Frontal cortex (tissue), 4 donors: Measurements from ENCODE around the gene SMARCB1. TPM values are rescaled to one million over a fixed set of nuclear protein-coding genes. Genes with fewer than 3 reads are reported as not detected.

Experiments
- DNase-seq, 2 donors: peaks; one replicate each; pipeline ENCODE4 v3.0.0; 2012; ENCODE audit warnings: low spot score in 2 of 2
- FAIRE-seq: peaks from 2 replicates; lab custom pipeline; 2012; peaks lifted over from hg19 to GRCh38; lab: Jason Lieb, UNC
- total RNA-seq: library from RNA; depleted of rRNA; stranded (reverse); fragments of >200 nt; gene quantifications from one replicate; pipeline ENCODE4 v1.2.3, GENCODE V29; 2014
- donor health status: control.
- donor health status: control.
- donor health status: control.

The SMARCB1 gene
- total RNA-seq, 1 donor from 2014 or later: 25.7 TPM

GRCh38 chr22:23777776-23778576 is 8.8 kb upstream of the SMARCB1 start:
- FAIRE-seq (no peak), DNase-seq (peak in 1 of 2 donors; percentile 17)

- FAIRE-seq: no peak
- no peak for DNase-seq
Observed at GRCh38 chr22:23778577-23778900, 8.2 kb upstream of the SMARCB1 start.

DNA sequence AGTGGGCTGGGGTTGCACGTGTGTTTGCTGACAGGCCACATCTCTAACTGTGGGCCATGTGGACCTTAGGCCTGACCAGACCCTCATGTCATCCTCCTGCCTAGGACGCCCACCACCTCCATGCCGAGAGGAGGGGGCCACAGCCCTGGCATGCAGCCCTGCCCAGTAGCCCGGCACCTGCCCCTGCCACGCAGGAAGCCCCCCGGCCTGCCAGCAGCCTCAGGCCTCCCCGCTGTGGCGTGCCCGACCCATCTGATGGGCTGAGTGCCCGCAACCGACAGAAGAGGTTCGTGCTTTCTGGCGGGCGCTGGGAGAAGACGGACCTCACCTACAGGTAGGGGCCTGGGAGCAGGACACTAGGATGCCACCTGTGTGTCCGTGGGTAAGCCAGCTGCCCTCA is 7.7 kb upstream of the SMARCB1 start:
- DNase-seq (no peak), FAIRE-seq (no peak)

GRCh38 chr22:23779731-23780130 is 7.0 kb upstream of the SMARCB1 start:
- no peak for FAIRE-seq
- no peak for DNase-seq

- DNase-seq: no peak
- no peak for FAIRE-seq
Observed at GRCh38 chr22:23780146-23780748, 6.5 kb upstream of the SMARCB1 start.

- DNase-seq: peak; percentile 69 to 81
- FAIRE-seq: no peak
Observed at GRCh38 chr22:23781065-23781464, 5.7 kb upstream of the SMARCB1 start.

- no peak for FAIRE-seq
Observed at GRCh38 chr22:23781511-23782183, 5.1 kb upstream of the SMARCB1 start.

GRCh38 chr22:23782252-23782651 is 4.5 kb upstream of the SMARCB1 start:
- FAIRE-seq (no peak), DNase-seq (no peak)

More at GRCh38 chr22:23781511-23782183, 5.1 kb upstream of the SMARCB1 start:
- no peak for DNase-seq

DNA sequence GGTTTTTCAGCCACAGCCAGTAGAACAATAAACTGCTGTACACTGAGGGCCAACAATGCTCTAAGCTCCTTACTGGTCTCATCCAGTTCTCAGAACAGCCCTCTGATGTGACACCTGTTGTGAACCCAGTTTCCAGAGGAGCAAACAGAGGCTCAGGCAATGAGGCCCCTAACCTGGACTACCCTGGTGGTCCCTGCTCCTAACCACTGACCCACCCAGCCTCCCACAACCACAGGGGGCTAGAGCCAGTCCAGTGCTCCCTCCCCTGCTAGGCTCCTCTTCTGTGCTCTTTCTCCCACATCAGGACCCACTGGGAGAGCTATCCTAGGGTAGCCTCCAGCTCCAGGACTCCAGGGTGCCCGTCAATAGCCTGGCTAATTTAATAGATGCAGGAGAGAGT is 4.1 kb upstream of the SMARCB1 start:
- DNase-seq (no peak), FAIRE-seq (no peak)

GRCh38 chr22:23783265-23784150 is 3.3 kb upstream of the SMARCB1 start:
- DNase-seq (no peak), FAIRE-seq (no peak)

GRCh38 chr22:23784215-23784732 is 2.5 kb upstream of the SMARCB1 start:
- no peak for FAIRE-seq
- no peak for DNase-seq

GRCh38 chr22:23786261-23786710 is 480 bp upstream of the SMARCB1 start:
- DNase-seq (no peak), FAIRE-seq (no peak)

GRCh38 chr22:23787600-23787896 is 782 bp downstream of the SMARCB1 start:
- FAIRE-seq (no peak), DNase-seq (no peak)

- no peak for FAIRE-seq
- DNase-seq: no peak
Observed at GRCh38 chr22:23787910-23788309, 1.1 kb downstream of the SMARCB1 start.

DNA sequence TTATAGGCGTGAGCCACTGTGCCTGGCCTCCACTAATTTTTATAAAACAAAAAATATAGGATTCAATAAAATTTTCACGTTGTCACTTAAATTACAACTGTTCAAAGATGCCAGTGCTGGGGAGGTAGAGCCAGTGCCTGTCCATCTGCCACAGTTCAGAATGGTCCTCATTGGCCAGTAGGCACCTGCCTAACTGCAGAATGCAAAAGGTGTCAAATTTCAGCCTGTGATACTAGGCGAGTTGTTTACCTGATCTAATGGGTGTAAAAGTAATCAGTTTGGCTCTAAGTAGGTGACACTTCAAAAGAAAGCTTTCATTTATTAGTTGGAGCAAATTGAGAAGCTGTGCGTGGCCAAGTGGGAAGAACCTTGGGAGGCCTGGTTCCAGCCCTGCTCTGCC is 2.4 kb downstream of the SMARCB1 start:
- DNase-seq (no peak), FAIRE-seq (no peak)

- DNase-seq: no peak
- no peak for FAIRE-seq
Observed at GRCh38 chr22:23789638-23790037, 2.9 kb downstream of the SMARCB1 start.

DNA sequence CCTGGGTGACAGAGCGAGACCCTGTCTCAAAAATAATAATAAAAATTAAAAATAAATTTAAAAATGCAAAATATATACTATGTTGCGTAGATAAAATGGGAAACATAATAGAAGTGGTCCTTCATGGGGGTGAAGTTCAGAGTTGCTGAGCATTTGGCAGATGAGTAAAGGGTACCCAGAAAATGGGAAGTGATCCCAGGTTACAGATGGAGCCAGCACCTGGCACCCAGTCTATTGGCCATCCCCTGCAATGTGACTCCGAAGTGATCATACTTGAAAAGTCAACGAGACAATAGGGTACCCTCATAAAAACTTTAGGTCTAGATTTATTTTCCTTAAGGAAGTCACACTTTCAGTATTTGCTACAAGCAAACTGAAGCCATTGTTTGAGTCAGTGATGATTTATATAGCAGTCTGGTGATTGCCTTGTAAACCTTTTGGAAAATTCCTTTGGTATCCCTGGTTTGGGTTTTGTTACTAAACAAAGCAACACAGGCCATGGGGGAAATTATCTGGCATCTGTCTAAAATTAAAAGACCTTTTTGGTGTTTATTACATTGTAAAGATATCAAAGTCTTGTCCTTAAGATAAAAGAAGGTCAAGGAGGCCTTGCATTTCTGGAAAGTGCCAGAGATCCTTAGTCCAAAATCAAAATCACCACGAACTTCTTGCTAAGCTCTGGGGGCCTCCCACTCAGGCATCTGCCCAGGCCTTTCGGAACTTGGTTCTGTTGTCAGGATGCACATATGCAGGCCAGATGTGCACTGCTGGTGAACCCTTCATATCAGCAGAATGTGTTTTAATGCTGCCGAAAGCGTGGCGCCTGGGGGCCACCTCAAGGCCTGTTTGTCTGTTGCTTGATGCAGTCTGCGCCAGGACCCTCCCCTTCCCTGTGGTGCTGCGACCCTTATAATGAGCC is 4.3 kb downstream of the SMARCB1 start:
- no peak for FAIRE-seq

GRCh38 chr22:23791738-23792645 is 5.2 kb downstream of the SMARCB1 start:
- DNase-seq: no peak
- no peak for FAIRE-seq

More for the DNA sequence above, 4.3 kb downstream of the SMARCB1 start:
- DNase-seq: no peak
